Liver (tissue), 3 donors: ENCODE data around the gene MID1.

Experiments
- EGR1 ChIP-seq, 2 donors: IDR thresholded peaks; 2 replicates each; pipeline ENCODE4 v1.6.1; 2016 to 2018; ENCODE audit warnings: antibody characterized with exemption in 2 of 2, low read depth in 2 of 2
- FOXA1 ChIP-seq: IDR thresholded peaks from 2 replicates; pipeline ENCODE4 v1.6.1; 2016; ENCODE audit warnings: antibody characterized with exemption
- GABPA ChIP-seq, 2 donors: IDR thresholded peaks in 1 of 2; conservative IDR thresholded peaks in 1 of 2; 2 replicates each; pipeline ENCODE4 v1.6.1; 2016; ENCODE audit warnings: antibody characterized with exemption in 2 of 2, mild to moderate bottlenecking in 1 of 2, moderate library complexity in 1 of 2
- HNF4G ChIP-seq: IDR thresholded peaks from 2 replicates; pipeline ENCODE4 v1.6.1; 2016; ENCODE audit warnings: antibody characterized with exemption
- JUND ChIP-seq, 2 donors: IDR thresholded peaks; 2 replicates each; pipeline ENCODE4 v1.6.1; 2016; ENCODE audit warnings: antibody characterized with exemption in 2 of 2
- RAD21 ChIP-seq, 2 donors: IDR thresholded peaks; 2 replicates each; pipeline ENCODE4 v1.6.1; 2016; ENCODE audit warnings: antibody characterized with exemption in 2 of 2, mild to moderate bottlenecking in 2 of 2
- SP1 ChIP-seq: IDR thresholded peaks from 2 replicates; pipeline ENCODE4 v1.6.1; 2018; ENCODE audit warnings: antibody characterized with exemption, mild to moderate bottlenecking
- TAF1 ChIP-seq: conservative IDR thresholded peaks from 2 replicates; pipeline ENCODE4 v1.6.1; 2016; ENCODE audit warnings: antibody characterized with exemption, mild to moderate bottlenecking
- YY1 ChIP-seq: IDR thresholded peaks from 2 replicates; pipeline ENCODE4 v1.6.1; 2016; ENCODE audit warnings: antibody characterized with exemption, mild to moderate bottlenecking
- TF ChIP-seq, protein P1 (sequence below): fragments of 150-350 bp; IDR thresholded peaks from 2 replicates; pipeline ENCODE4 v1.5.1; 2017; ENCODE audit warnings: improper control_type of control experiment, low read depth, low read length; ENCODE audit not compliant: missing input control
- TF ChIP-seq, protein P2 (sequence below): IDR thresholded peaks from 2 replicates; pipeline ENCODE4 v1.6.1; 2016; ENCODE audit warnings: antibody characterized with exemption
- TF ChIP-seq, protein P3 (sequence below): IDR thresholded peaks from 2 replicates; pipeline ENCODE4 v1.6.1; 2016; ENCODE audit warnings: antibody characterized with exemption, mild to moderate bottlenecking
- TF ChIP-seq, protein P4 (sequence below): IDR thresholded peaks from 2 replicates; pipeline ENCODE4 v1.6.1; 2016; ENCODE audit warnings: antibody characterized with exemption
- TF ChIP-seq, protein P5 (sequence below): IDR thresholded peaks from 2 replicates; pipeline ENCODE4 v1.6.1; 2016; ENCODE audit warnings: antibody characterized with exemption
- donor health status: healthy.
- donor health status: healthy.

DNA sequence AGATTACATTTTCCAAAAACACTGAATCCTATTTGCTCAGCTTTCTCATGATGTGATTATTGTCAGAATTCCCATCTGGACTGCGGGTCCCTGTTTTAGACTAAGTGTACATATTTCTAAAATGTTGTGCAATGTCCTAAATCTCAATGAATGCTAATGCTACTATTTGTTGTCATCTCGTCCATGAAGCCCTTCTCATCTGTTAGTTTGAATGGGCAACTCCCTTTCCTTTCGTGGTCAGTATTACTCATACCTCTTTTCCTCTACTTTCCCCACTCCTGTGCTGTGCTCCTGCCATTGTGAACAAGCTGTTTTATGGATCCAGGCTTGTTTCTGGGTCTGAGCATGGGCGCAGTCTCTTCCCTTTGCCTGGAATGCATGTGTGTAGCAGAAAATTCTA, 91.0 kb downstream of the MID1 start:
- TF ChIP-seq, protein P1, sequence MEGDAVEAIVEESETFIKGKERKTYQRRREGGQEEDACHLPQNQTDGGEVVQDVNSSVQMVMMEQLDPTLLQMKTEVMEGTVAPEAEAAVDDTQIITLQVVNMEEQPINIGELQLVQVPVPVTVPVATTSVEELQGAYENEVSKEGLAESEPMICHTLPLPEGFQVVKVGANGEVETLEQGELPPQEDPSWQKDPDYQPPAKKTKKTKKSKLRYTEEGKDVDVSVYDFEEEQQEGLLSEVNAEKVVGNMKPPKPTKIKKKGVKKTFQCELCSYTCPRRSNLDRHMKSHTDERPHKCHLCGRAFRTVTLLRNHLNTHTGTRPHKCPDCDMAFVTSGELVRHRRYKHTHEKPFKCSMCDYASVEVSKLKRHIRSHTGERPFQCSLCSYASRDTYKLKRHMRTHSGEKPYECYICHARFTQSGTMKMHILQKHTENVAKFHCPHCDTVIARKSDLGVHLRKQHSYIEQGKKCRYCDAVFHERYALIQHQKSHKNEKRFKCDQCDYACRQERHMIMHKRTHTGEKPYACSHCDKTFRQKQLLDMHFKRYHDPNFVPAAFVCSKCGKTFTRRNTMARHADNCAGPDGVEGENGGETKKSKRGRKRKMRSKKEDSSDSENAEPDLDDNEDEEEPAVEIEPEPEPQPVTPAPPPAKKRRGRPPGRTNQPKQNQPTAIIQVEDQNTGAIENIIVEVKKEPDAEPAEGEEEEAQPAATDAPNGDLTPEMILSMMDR: no peak
- TF ChIP-seq, protein P2, sequence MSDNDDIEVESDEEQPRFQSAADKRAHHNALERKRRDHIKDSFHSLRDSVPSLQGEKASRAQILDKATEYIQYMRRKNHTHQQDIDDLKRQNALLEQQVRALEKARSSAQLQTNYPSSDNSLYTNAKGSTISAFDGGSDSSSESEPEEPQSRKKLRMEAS: no peak
- TF ChIP-seq, protein P3, sequence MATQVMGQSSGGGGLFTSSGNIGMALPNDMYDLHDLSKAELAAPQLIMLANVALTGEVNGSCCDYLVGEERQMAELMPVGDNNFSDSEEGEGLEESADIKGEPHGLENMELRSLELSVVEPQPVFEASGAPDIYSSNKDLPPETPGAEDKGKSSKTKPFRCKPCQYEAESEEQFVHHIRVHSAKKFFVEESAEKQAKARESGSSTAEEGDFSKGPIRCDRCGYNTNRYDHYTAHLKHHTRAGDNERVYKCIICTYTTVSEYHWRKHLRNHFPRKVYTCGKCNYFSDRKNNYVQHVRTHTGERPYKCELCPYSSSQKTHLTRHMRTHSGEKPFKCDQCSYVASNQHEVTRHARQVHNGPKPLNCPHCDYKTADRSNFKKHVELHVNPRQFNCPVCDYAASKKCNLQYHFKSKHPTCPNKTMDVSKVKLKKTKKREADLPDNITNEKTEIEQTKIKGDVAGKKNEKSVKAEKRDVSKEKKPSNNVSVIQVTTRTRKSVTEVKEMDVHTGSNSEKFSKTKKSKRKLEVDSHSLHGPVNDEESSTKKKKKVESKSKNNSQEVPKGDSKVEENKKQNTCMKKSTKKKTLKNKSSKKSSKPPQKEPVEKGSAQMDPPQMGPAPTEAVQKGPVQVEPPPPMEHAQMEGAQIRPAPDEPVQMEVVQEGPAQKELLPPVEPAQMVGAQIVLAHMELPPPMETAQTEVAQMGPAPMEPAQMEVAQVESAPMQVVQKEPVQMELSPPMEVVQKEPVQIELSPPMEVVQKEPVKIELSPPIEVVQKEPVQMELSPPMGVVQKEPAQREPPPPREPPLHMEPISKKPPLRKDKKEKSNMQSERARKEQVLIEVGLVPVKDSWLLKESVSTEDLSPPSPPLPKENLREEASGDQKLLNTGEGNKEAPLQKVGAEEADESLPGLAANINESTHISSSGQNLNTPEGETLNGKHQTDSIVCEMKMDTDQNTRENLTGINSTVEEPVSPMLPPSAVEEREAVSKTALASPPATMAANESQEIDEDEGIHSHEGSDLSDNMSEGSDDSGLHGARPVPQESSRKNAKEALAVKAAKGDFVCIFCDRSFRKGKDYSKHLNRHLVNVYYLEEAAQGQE: no peak
- TF ChIP-seq, protein P4, sequence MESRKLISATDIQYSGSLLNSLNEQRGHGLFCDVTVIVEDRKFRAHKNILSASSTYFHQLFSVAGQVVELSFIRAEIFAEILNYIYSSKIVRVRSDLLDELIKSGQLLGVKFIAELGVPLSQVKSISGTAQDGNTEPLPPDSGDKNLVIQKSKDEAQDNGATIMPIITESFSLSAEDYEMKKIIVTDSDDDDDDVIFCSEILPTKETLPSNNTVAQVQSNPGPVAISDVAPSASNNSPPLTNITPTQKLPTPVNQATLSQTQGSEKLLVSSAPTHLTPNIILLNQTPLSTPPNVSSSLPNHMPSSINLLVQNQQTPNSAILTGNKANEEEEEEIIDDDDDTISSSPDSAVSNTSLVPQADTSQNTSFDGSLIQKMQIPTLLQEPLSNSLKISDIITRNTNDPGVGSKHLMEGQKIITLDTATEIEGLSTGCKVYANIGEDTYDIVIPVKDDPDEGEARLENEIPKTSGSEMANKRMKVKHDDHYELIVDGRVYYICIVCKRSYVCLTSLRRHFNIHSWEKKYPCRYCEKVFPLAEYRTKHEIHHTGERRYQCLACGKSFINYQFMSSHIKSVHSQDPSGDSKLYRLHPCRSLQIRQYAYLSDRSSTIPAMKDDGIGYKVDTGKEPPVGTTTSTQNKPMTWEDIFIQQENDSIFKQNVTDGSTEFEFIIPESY: no peak
- TF ChIP-seq TAF1: no peak
- TF ChIP-seq SP1: no peak
- TF ChIP-seq GABPA (IDR thresholded peaks at IDR 0.05 in 1 of 2, conservative IDR thresholded peaks at IDR 0.05 in 1 of 2): no peak
- no peak for TF ChIP-seq RAD21 (IDR thresholded peaks at IDR 0.05)
- TF ChIP-seq FOXA1: no peak
- TF ChIP-seq, protein P5, sequence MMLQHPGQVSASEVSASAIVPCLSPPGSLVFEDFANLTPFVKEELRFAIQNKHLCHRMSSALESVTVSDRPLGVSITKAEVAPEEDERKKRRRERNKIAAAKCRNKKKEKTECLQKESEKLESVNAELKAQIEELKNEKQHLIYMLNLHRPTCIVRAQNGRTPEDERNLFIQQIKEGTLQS: no peak
- no peak for TF ChIP-seq HNF4G
- TF ChIP-seq JUND (IDR thresholded peaks at IDR 0.05): no peak
- no peak for TF ChIP-seq EGR1 (IDR thresholded peaks at IDR 0.05; ENCODE audit: low read depth in 2 of 2)
- TF ChIP-seq YY1: no peak
